Thoracic aorta (tissue), 2 donors: ENCODE results near the gene FREM1. TPM values are rescaled to one million over a fixed set of nuclear protein-coding genes. Genes with fewer than 3 reads are reported as not detected.

ENCODE experiments used
- ATAC-seq: fragments of 150-250 bp; one replicate; pipeline ENCODE4 v1.8.0; 2017; ENCODE audit warnings: low read depth; ENCODE audit not compliant: insufficient number of reproducible peaks, low FRiP score
- DNase-seq: peaks from one replicate; pipeline ENCODE4 v3.0.0-alpha.2; 2020; ENCODE audit warnings: low spot score
- H3K27ac ChIP-seq, 2 donors: fragments of 200-600 bp; sonication (generic); 1 replicate in 1 of 2; 2 replicates in 1 of 2; pipeline ENCODE4 v1.5.1; 2016; ENCODE audit warnings: mild to moderate bottlenecking in 2 of 2, moderate library complexity in 2 of 2
- H3K27me3 ChIP-seq: fragments of 200-600 bp; sonication (generic); replicated peaks from 2 replicates; pipeline ENCODE4 v1.6.0; 2016; ENCODE audit warnings: mild to moderate bottlenecking; ENCODE audit not compliant: insufficient read depth
- H3K36me3 ChIP-seq: fragments of 200-600 bp; sonication (generic); one replicate; pipeline ENCODE4 v1.5.1; 2016
- H3K4me1 ChIP-seq, 2 donors: fragments of 200-600 bp; sonication (generic); 1 replicate in 1 of 2; 2 replicates in 1 of 2; pipeline versions ENCODE4 v1.5.1 to v1.6.0; 2016; ENCODE audit warnings: low read depth in 2 of 2, mild to moderate bottlenecking in 1 of 2; ENCODE audit not compliant: control insufficient read depth in 1 of 2
- H3K4me3 ChIP-seq: fragments of 200-600 bp; sonication (generic); 2 replicates; pipeline ENCODE4 v1.5.1; 2016; ENCODE audit warnings: mild to moderate bottlenecking
- H3K9me3 ChIP-seq: fragments of 200-600 bp; sonication (generic); 2 replicates; pipeline ENCODE4 v1.5.1; 2016
- total RNA-seq, 2 donors: library from RNA; depleted of rRNA; stranded (reverse); fragments of >200 nt; gene quantifications; one replicate each; pipeline versions ENCODE4 v1.1.0 to v1.2.3, GENCODE V29; 2016
- TF ChIP-seq, protein P1 (sequence below): fragments of 200-600 bp; sonication (generic); IDR thresholded peaks from one replicate; pipeline ENCODE4 v1.5.1; 2019; ENCODE audit warnings: antibody characterized with exemption

FREM1 gene
- total RNA-seq, 2 donors from 2014 or later = 9.9 to 24.8 TPM

GRCh38 chr9:14806941-14807520 is 103.2 kb downstream of the FREM1 start:
- Histone ChIP-seq H3K36me3 (peaks cover 2% of the 10 kb centered on the region), H3K27me3 (no peaks in the 10 kb centered on the region), H3K9me3 (no peaks in the 10 kb centered on the region), H3K4me1 (no peaks in the 10 kb centered on the region), H3K4me3 (no peak overlapping the region), H3K27ac (no peak overlapping the region)
- DNase-seq = no peak
- no peak for ATAC-seq
- TF ChIP-seq, protein P1, sequence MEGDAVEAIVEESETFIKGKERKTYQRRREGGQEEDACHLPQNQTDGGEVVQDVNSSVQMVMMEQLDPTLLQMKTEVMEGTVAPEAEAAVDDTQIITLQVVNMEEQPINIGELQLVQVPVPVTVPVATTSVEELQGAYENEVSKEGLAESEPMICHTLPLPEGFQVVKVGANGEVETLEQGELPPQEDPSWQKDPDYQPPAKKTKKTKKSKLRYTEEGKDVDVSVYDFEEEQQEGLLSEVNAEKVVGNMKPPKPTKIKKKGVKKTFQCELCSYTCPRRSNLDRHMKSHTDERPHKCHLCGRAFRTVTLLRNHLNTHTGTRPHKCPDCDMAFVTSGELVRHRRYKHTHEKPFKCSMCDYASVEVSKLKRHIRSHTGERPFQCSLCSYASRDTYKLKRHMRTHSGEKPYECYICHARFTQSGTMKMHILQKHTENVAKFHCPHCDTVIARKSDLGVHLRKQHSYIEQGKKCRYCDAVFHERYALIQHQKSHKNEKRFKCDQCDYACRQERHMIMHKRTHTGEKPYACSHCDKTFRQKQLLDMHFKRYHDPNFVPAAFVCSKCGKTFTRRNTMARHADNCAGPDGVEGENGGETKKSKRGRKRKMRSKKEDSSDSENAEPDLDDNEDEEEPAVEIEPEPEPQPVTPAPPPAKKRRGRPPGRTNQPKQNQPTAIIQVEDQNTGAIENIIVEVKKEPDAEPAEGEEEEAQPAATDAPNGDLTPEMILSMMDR = no peak

GRCh38 chr9:14799030-14799429 is 111.2 kb downstream of the FREM1 start:
- no peaks in the 10 kb centered on the region for H3K27me3 ChIP-seq
- no peak overlapping the region for H3K27ac ChIP-seq
- no peaks in the 10 kb centered on the region for H3K4me1 ChIP-seq
- ATAC-seq (no peak), DNase-seq (no peak)
- TF ChIP-seq, protein P1 = no peak
- peaks cover 6% of the 10 kb centered on the region for H3K36me3 ChIP-seq
- H3K4me3 ChIP-seq = no peak overlapping the region
- no peaks in the 10 kb centered on the region for H3K9me3 ChIP-seq

DNA sequence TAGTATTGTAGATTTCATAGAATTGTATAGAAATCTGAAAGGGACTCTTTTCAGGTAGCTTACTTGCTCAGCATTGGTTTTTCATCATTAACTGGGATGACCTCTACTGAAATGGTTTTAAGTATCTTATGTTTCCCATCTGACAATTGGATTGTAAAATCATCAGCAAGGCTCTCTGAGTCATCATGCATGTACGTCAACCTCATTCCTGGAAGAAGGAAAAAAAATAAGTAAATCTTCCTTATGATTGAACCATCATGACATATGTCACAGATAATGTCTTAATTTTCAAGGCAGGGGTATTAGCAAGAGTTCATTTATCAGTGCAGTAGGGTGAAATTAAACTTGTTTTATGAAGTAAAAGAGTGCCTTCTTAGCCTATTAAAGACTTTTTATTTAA is 112.8 kb downstream of the FREM1 start:
- DNase-seq = no peak
- Histone ChIP-seq H3K4me1 (no peaks in the 10 kb centered on the region), H3K9me3 (no peaks in the 10 kb centered on the region), H3K4me3 (no peak overlapping the region), H3K36me3 (peaks cover 6% of the 10 kb centered on the region), H3K27ac (no peak overlapping the region), H3K27me3 (no peaks in the 10 kb centered on the region)
- TF ChIP-seq, protein P1 = no peak
- ATAC-seq = no peak

- ATAC-seq = no peak
- no peak overlapping the region for H3K27ac ChIP-seq
- peaks cover 7% of the 10 kb centered on the region for H3K36me3 ChIP-seq
- TF ChIP-seq, protein P1 = no peak
- H3K4me1 ChIP-seq = no peaks in the 10 kb centered on the region
- H3K4me3 ChIP-seq = no peak overlapping the region
- H3K27me3 ChIP-seq = no peaks in the 10 kb centered on the region
- no peaks in the 10 kb centered on the region for H3K9me3 ChIP-seq
- no peak for DNase-seq
Measured at GRCh38 chr9:14793389-14793788, 116.8 kb downstream of the FREM1 start.

- no peak for ATAC-seq
Measured at GRCh38 chr9:14790628-14791027, 119.6 kb downstream of the FREM1 start.

More at GRCh38 chr9:14790628-14791027, 119.6 kb downstream of the FREM1 start:
- no peak for DNase-seq
- Histone ChIP-seq H3K9me3 (no peaks in the 10 kb centered on the region), H3K27ac (no peak overlapping the region), H3K4me3 (no peak overlapping the region), H3K27me3 (no peaks in the 10 kb centered on the region), H3K4me1 (peaks cover 0 to 7% of the 10 kb centered on the region in 2 donors), H3K36me3 (peaks cover 7% of the 10 kb centered on the region)
- TF ChIP-seq, protein P1 = no peak
